ENCODE measurements around the gene TBC1D7.

The TBC1D7 gene

DNA sequence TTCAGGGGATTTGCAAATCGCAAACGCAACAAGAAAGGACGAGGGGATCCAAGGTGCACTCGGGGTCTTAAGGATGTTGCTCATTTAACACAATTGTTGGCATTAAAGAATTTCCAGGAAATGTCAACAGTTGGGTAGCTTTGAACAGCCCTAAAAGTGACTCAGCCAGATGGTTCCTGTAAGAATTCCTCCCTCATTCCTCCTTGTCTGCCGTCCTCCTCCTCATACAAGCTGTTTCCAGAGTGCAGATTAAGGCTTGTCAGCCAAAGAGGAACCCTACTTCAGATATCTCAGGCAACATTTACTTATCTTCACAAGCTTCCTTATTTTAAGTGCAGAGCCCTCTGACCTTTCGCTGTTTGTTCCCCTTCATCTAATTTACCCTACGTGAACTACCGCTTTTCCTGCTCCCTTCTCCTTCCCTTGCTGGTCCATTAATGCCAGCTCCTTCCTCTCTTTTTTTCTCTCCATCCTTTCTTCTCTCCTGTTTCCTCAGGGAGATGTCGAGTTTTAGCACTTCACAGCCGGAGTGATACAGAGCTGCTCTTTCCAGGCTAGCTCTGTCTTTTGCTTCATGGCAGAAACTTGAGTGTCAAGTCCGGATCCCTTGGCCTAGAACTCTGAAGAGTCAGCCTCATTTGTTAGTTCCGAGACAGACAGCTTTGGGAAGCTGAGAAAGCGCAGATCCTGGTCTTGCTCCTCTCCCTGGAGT is 26.1 kb upstream of the TBC1D7 start:
- Histone ChIP-seq H2AFZ (ENCODE audit: low read depth, low read length, severe bottlenecking) (no peak overlapping the region), H3K9ac (ENCODE audit: low read length) (no peak overlapping the region), H3K79me2 (ENCODE audit: insufficient read depth, low read length) (no peaks in the 10 kb centered on the region), H3K4me2 (ENCODE audit: low read depth, low read length, poor library complexity, severe bottlenecking) (no peak overlapping the region), H3K27ac (ENCODE audit: low read depth, low read length) (no peak overlapping the region), H3K9me2 (replicated peaks; ENCODE audit: insufficient read depth, low read length) (no peaks in the 10 kb centered on the region), H3K27me3 (ENCODE audit: low read length) (no peaks in the 10 kb centered on the region), H3K36me3 (ENCODE audit: low read length) (no peaks in the 10 kb centered on the region), H4K20me1 (ENCODE audit: low read depth, low read length) (no peaks in the 10 kb centered on the region), H3F3A (ENCODE audit: insufficient read depth) (peaks cover 12% of the 10 kb centered on the region), H3K9me3 (ENCODE audit: insufficient read depth, low read length) (no peaks in the 10 kb centered on the region), H3K4me3 (ENCODE audit: insufficient read depth, low read length, poor library complexity, severe bottlenecking) (no peak overlapping the region)
- TF ChIP-seq, protein P1, sequence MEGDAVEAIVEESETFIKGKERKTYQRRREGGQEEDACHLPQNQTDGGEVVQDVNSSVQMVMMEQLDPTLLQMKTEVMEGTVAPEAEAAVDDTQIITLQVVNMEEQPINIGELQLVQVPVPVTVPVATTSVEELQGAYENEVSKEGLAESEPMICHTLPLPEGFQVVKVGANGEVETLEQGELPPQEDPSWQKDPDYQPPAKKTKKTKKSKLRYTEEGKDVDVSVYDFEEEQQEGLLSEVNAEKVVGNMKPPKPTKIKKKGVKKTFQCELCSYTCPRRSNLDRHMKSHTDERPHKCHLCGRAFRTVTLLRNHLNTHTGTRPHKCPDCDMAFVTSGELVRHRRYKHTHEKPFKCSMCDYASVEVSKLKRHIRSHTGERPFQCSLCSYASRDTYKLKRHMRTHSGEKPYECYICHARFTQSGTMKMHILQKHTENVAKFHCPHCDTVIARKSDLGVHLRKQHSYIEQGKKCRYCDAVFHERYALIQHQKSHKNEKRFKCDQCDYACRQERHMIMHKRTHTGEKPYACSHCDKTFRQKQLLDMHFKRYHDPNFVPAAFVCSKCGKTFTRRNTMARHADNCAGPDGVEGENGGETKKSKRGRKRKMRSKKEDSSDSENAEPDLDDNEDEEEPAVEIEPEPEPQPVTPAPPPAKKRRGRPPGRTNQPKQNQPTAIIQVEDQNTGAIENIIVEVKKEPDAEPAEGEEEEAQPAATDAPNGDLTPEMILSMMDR (IDR thresholded peaks at IDR 0.05; ENCODE audit: insufficient read depth, low read length, poor library complexity, severe bottlenecking): no peak
- TF ChIP-seq EZH2phosphoT487 (conservative IDR thresholded peaks at IDR 0.05; ENCODE audit: low read length): no peak

- H3K36me3 ChIP-seq (ENCODE audit: low read length): no peaks in the 10 kb centered on the region
- no peaks in the 10 kb centered on the region for H3K9me2 ChIP-seq (replicated peaks; ENCODE audit: insufficient read depth, low read length)
- no peaks in the 10 kb centered on the region for H3K79me2 ChIP-seq (ENCODE audit: insufficient read depth, low read length)
- no peak overlapping the region for H3K27ac ChIP-seq (ENCODE audit: low read depth, low read length)
- H2AFZ ChIP-seq (ENCODE audit: low read depth, low read length, severe bottlenecking): no peak overlapping the region
- no peaks in the 10 kb centered on the region for H4K20me1 ChIP-seq (ENCODE audit: low read depth, low read length)
- no peak for TF ChIP-seq EZH2phosphoT487 (conservative IDR thresholded peaks at IDR 0.05; ENCODE audit: low read length)
- TF ChIP-seq, protein P1 (IDR thresholded peaks at IDR 0.05; ENCODE audit: insufficient read depth, low read length, poor library complexity, severe bottlenecking): no peak
- H3K27me3 ChIP-seq (ENCODE audit: low read length): no peaks in the 10 kb centered on the region
- H3K4me3 ChIP-seq (ENCODE audit: insufficient read depth, low read length, poor library complexity, severe bottlenecking): no peak overlapping the region
- no peaks in the 10 kb centered on the region for H3K9me3 ChIP-seq (ENCODE audit: insufficient read depth, low read length)
- no peak overlapping the region for H3K9ac ChIP-seq (ENCODE audit: low read length)
- H3F3A ChIP-seq (ENCODE audit: insufficient read depth): peaks cover 12% of the 10 kb centered on the region
- no peak overlapping the region for H3K4me2 ChIP-seq (ENCODE audit: low read depth, low read length, poor library complexity, severe bottlenecking)
Measured at GRCh38 chr6:13352165-13352564, 23.8 kb upstream of the TBC1D7 start.

GRCh38 chr6:13351271-13351670 is 22.9 kb upstream of the TBC1D7 start:
- Histone ChIP-seq H3K27me3 (ENCODE audit: low read length) (no peaks in the 10 kb centered on the region), H2AFZ (ENCODE audit: low read depth, low read length, severe bottlenecking) (no peak overlapping the region), H3K9me3 (ENCODE audit: insufficient read depth, low read length) (no peaks in the 10 kb centered on the region), H3K9me2 (replicated peaks; ENCODE audit: insufficient read depth, low read length) (no peaks in the 10 kb centered on the region), H4K20me1 (ENCODE audit: low read depth, low read length) (no peaks in the 10 kb centered on the region), H3K4me2 (ENCODE audit: low read depth, low read length, poor library complexity, severe bottlenecking) (no peak overlapping the region), H3K4me3 (ENCODE audit: insufficient read depth, low read length, poor library complexity, severe bottlenecking) (no peak overlapping the region), H3K27ac (ENCODE audit: low read depth, low read length) (no peak overlapping the region), H3K79me2 (ENCODE audit: insufficient read depth, low read length) (no peaks in the 10 kb centered on the region), H3K9ac (ENCODE audit: low read length) (no peak overlapping the region), H3K36me3 (ENCODE audit: low read length) (no peaks in the 10 kb centered on the region), H3F3A (ENCODE audit: insufficient read depth) (peaks cover 7% of the 10 kb centered on the region)
- no peak for TF ChIP-seq EZH2phosphoT487 (conservative IDR thresholded peaks at IDR 0.05; ENCODE audit: low read length)
- TF ChIP-seq, protein P1 (IDR thresholded peaks at IDR 0.05; ENCODE audit: insufficient read depth, low read length, poor library complexity, severe bottlenecking): no peak

All from SU-DHL-6 (cell line).